ENCODE results near the gene SCAI. TPM values are rescaled to one million over a fixed set of nuclear protein-coding genes. Genes with fewer than 3 reads are reported as not detected.
A peak's percentile ranks its signal among the peaks of the same experiment; 100 is the strongest.

SCAI gene
- polyA plus RNA-seq, 2 of the 4 experiments (the other 2 are of a cell fraction) = 2.1 to 5.0 TPM

DNA sequence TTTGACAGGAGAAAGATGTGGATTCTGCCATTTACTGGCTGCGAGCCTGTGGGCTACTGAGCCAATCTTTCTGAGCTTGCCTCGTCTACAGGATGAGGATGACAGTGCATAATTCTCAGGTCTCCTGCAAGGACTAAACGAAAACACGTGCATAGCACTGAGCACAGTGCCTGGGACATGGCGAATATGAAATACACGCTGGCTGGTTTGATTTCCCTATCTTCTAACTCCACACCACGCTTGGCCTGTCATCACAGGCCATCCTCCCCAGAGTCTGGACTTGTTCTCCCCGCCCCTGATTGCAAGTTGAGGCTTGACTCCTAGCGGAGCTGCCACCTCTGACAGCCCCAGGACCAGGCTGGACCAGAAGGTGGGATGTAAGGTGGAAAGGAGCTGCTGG lies 243.5 kb downstream of the SCAI start:
- Histone ChIP-seq H3K4me3 (no peak overlapping the region), H3K9me3 (no peaks in the 10 kb centered on the region), H3K4me1 (no peaks in the 10 kb centered on the region; the same call in 2 of the 3 replicates), H3K4me2 (no peak overlapping the region), H3K27ac (no peak overlapping the region)
- ATAC-seq (no peak), FAIRE-seq (no peak), DNase-seq (ENCODE audit: low read depth in 1 of 2, low spot score in 1 of 2) (no peak)
- 92% methylated on average over 9 of the region's 9 CpGs for WGBS (ENCODE audit: missing lambda C conversion rate)
- ChIA-PET CTCF (interaction anchor here (1.0 to 2.1 kb wide), 5 partner anchors 10 to 128 kb away, joined by 3 to 5 read pairs (median 3); partner anchors contain the start of gene OLFML2A), POLR2A (no interaction called here)
- TF ChIP-seq, protein P1, sequence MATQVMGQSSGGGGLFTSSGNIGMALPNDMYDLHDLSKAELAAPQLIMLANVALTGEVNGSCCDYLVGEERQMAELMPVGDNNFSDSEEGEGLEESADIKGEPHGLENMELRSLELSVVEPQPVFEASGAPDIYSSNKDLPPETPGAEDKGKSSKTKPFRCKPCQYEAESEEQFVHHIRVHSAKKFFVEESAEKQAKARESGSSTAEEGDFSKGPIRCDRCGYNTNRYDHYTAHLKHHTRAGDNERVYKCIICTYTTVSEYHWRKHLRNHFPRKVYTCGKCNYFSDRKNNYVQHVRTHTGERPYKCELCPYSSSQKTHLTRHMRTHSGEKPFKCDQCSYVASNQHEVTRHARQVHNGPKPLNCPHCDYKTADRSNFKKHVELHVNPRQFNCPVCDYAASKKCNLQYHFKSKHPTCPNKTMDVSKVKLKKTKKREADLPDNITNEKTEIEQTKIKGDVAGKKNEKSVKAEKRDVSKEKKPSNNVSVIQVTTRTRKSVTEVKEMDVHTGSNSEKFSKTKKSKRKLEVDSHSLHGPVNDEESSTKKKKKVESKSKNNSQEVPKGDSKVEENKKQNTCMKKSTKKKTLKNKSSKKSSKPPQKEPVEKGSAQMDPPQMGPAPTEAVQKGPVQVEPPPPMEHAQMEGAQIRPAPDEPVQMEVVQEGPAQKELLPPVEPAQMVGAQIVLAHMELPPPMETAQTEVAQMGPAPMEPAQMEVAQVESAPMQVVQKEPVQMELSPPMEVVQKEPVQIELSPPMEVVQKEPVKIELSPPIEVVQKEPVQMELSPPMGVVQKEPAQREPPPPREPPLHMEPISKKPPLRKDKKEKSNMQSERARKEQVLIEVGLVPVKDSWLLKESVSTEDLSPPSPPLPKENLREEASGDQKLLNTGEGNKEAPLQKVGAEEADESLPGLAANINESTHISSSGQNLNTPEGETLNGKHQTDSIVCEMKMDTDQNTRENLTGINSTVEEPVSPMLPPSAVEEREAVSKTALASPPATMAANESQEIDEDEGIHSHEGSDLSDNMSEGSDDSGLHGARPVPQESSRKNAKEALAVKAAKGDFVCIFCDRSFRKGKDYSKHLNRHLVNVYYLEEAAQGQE (IDR thresholded peaks at IDR 0.05) = no peak
- peak; percentile 31 for TF ChIP-seq MAFK (IDR thresholded peaks at IDR 0.05; ENCODE audit: partially characterized antibody)

DNA sequence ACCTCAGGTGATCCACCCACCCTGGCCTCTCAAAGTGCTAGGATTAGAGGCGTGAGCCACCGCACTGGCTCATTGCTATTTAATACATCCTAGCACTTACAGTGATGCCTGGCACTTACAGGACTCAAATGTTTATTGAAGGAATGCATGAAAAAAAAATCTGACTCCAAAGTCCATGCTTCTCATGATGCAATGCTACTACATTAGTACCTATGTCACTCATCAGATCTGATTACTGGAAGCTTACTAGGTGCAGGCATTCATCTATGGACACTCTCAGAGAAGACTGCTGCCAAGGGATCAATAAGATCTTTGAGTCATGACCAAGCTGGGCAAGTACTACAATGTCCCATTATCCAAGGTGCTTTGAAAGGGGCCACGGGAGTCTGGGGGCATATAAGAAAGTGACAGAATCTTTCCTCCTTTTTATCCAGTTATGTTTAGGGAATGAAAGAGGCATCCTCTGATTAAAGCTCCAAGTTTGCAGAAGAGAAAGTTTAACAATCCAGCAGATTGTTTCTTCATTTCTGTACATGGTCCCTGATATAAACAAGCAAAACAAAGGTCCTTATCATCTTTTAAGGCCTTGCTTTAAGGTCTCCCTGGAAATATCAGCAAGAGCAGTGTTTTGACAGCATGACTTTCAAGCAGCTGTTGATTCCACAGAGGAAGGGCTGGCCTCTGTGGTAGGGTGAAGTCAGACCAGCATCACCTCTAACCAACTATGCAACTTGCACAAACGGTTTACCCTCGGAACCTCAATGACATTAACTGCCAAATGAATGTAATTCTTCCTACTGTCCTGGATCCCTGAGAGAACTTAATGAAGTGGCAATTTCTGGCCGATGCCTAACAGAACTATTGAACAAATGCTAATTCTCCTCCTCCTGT lies 245.5 kb downstream of the SCAI start:
- Histone ChIP-seq H3K9me3 (no peaks in the 10 kb centered on the region), H3K4me2 (no peak overlapping the region), H3K4me3 (no peak overlapping the region), H3K4me1 (no peaks in the 10 kb centered on the region; the same call in 2 of the 3 replicates), H3K27ac (no peak overlapping the region)
- POLR2A ChIA-PET = no interaction called here
- CTCF ChIA-PET = interaction anchor here (0.5 to 1.6 kb wide), 3 partner anchors 59 to 395 kb away, joined by 3 to 4 read pairs (median 3); no protein-coding TSS in a partner anchor
- ATAC-seq (no peak), FAIRE-seq (no peak), DNase-seq (ENCODE audit: low read depth in 1 of 2, low spot score in 1 of 2) (no peak)
- 88% methylated on average over 6 of the region's 6 CpGs for WGBS (ENCODE audit: missing lambda C conversion rate)
- TF ChIP-seq JUN (IDR thresholded peaks at IDR 0.05) = no peak
- TF ChIP-seq GATA3 (IDR thresholded peaks at IDR 0.05; ENCODE audit: borderline replicate concordance) = no peak
- TF ChIP-seq ZNF302 (CRISPR knock-in tag; IDR thresholded peaks at IDR 0.05) = no peak
- no peak for TF ChIP-seq CHD2 (IDR thresholded peaks at IDR 0.05; ENCODE audit: low read length, partially characterized antibody)
- no peak for TF ChIP-seq SMC3 (IDR thresholded peaks at IDR 0.05)
- no peak for TF ChIP-seq JUNB (IDR thresholded peaks at IDR 0.05)
- TF ChIP-seq, protein P2, sequence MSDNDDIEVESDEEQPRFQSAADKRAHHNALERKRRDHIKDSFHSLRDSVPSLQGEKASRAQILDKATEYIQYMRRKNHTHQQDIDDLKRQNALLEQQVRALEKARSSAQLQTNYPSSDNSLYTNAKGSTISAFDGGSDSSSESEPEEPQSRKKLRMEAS (IDR thresholded peaks at IDR 0.05) = no peak
- TF ChIP-seq MAFK (IDR thresholded peaks at IDR 0.05; ENCODE audit: partially characterized antibody) = no peak
- no peak for TF ChIP-seq FOSB (CRISPR knock-in tag; IDR thresholded peaks at IDR 0.05)
- no peak for TF ChIP-seq CBX2 (IDR thresholded peaks at IDR 0.05; ENCODE audit: borderline replicate concordance, low read depth)
- TF ChIP-seq, protein P3, sequence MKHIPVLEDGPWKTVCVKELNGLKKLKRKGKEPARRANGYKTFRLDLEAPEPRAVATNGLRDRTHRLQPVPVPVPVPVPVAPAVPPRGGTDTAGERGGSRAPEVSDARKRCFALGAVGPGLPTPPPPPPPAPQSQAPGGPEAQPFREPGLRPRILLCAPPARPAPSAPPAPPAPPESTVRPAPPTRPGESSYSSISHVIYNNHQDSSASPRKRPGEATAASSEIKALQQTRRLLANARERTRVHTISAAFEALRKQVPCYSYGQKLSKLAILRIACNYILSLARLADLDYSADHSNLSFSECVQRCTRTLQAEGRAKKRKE (CRISPR knock-in tag; IDR thresholded peaks at IDR 0.05; ENCODE audit: low read depth) = no peak
- TF ChIP-seq, protein P4, sequence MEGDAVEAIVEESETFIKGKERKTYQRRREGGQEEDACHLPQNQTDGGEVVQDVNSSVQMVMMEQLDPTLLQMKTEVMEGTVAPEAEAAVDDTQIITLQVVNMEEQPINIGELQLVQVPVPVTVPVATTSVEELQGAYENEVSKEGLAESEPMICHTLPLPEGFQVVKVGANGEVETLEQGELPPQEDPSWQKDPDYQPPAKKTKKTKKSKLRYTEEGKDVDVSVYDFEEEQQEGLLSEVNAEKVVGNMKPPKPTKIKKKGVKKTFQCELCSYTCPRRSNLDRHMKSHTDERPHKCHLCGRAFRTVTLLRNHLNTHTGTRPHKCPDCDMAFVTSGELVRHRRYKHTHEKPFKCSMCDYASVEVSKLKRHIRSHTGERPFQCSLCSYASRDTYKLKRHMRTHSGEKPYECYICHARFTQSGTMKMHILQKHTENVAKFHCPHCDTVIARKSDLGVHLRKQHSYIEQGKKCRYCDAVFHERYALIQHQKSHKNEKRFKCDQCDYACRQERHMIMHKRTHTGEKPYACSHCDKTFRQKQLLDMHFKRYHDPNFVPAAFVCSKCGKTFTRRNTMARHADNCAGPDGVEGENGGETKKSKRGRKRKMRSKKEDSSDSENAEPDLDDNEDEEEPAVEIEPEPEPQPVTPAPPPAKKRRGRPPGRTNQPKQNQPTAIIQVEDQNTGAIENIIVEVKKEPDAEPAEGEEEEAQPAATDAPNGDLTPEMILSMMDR (IDR thresholded peaks at IDR 0.05) = no peak
- TF ChIP-seq RAD21 (conservative IDR thresholded peaks at IDR 0.05 in 1 of 2, IDR thresholded peaks at IDR 0.05 in 1 of 2) = no peak
- TF ChIP-seq, protein P5, sequence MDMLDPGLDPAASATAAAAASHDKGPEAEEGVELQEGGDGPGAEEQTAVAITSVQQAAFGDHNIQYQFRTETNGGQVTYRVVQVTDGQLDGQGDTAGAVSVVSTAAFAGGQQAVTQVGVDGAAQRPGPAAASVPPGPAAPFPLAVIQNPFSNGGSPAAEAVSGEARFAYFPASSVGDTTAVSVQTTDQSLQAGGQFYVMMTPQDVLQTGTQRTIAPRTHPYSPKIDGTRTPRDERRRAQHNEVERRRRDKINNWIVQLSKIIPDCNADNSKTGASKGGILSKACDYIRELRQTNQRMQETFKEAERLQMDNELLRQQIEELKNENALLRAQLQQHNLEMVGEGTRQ (IDR thresholded peaks at IDR 0.05) = no peak
- TF ChIP-seq, protein P6, sequence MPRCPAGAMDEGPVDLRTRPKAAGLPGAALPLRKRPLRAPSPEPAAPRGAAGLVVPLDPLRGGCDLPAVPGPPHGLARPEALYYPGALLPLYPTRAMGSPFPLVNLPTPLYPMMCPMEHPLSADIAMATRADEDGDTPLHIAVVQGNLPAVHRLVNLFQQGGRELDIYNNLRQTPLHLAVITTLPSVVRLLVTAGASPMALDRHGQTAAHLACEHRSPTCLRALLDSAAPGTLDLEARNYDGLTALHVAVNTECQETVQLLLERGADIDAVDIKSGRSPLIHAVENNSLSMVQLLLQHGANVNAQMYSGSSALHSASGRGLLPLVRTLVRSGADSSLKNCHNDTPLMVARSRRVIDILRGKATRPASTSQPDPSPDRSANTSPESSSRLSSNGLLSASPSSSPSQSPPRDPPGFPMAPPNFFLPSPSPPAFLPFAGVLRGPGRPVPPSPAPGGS (IDR thresholded peaks at IDR 0.05) = no peak
- TF ChIP-seq, protein P1 (IDR thresholded peaks at IDR 0.05) = no peak
- TF ChIP-seq HOXA7 (CRISPR knock-in tag; IDR thresholded peaks at IDR 0.05) = no peak
- TF ChIP-seq MYC (IDR thresholded peaks at IDR 0.05; ENCODE audit: borderline replicate concordance, low read length) = no peak
- no peak for TF ChIP-seq CBX8 (IDR thresholded peaks at IDR 0.05)
- TF ChIP-seq FOXS1 (CRISPR knock-in tag; IDR thresholded peaks at IDR 0.05) = no peak
